ENCODE data around the gene TPM2.

The TPM2 gene

GRCh38 chr9:35732800-35733541 is 43.2 kb upstream of the TPM2 start:
- Histone ChIP-seq H3K4me3 (ENCODE audit: low read depth, low read length) (peak overlapping the region; percentile 92), H3K9me3 (no peaks in the 10 kb centered on the region), H3K4me1 (peaks cover 9% of the 10 kb centered on the region), H3K36me3 (peaks cover 26% of the 10 kb centered on the region), H3K27me3 (no peaks in the 10 kb centered on the region)
- no peak for DNase-seq
- peak; percentile 10; the same call in 1 of the 2 replicates for TF ChIP-seq CTCF (IDR thresholded peaks at IDR 0.05; ENCODE audit: low read depth, low read length)

GRCh38 chr9:35732185-35732799 is 42.6 kb upstream of the TPM2 start, which contains the start of the genes CREB3 and TLN1:
TSS of gene CREB3 (plus strand) at chr9:35732666. CDS start at chr9:35732773, 107 bp downstream.
TSS of gene TLN1 (minus strand) at chr9:35732195. CDS start at chr9:35725694, 6,501 bp downstream.
- peaks cover 20% of the 10 kb centered on the region for H3K36me3 ChIP-seq
- TF ChIP-seq CTCF (IDR thresholded peaks at IDR 0.05; ENCODE audit: low read depth, low read length), result no peak
- no peaks in the 10 kb centered on the region for H3K9me3 ChIP-seq
- peak; percentile 98 for DNase-seq
- peaks cover 9% of the 10 kb centered on the region for H3K4me1 ChIP-seq
- H3K4me3 ChIP-seq (ENCODE audit: low read depth, low read length), result peak within 1 kb of the TSS; percentile 92
- no peaks in the 10 kb centered on the region for H3K27me3 ChIP-seq

DNA sequence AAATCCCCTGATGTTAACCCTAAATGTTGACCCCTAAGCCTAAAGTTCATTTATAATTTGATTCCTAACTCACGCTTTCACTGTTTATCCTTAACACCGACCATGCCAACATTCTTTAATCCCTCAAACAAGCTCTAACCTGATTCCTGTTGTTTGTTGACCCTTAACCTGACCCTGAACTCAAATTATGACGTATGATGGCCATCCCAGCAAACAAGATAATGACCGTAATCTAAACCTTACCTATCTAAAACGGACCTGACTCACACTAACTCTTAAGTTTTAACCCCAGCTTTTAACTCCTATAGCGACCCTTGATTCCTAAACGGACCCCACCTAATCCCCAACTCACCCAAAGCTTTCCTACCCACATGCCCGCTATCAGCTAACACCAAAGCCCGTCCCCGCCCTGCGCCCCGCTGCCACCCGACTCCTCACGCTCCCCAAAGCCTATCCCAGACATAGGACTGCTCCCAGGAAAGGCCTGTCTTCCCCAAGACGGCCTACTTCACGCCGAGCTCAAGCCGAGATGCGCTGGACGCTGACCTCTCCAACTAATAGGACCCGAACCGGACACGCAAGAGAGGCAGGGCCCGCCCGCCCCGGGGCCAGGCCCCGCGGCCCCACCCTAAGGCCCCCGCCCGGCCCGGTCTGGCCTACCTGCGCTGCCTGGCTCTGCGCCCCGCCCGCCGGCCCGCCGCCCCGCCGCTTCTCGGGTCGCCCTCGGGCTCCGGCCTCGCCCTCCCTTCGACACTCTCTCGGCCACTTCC is 41.9 kb upstream of the TPM2 start:
- no peak for TF ChIP-seq CTCF (IDR thresholded peaks at IDR 0.05; ENCODE audit: low read depth, low read length)

GRCh38 chr9:35730486-35730854 is 40.7 kb upstream of the TPM2 start:
- no peak for DNase-seq
- Histone ChIP-seq H3K4me1 (peaks cover 9% of the 10 kb centered on the region), H3K4me3 (ENCODE audit: low read depth, low read length) (peak overlapping the region; percentile 92; the same call in 1 of the 2 replicates), H3K27me3 (no peaks in the 10 kb centered on the region), H3K36me3 (peaks cover 3% of the 10 kb centered on the region), H3K9me3 (no peaks in the 10 kb centered on the region)
- TF ChIP-seq CTCF (IDR thresholded peaks at IDR 0.05; ENCODE audit: low read depth, low read length), result no peak

More for the DNA sequence above, 41.9 kb upstream of the TPM2 start:
- Histone ChIP-seq H3K4me1 (peaks cover 9% of the 10 kb centered on the region), H3K4me3 (ENCODE audit: low read depth, low read length) (peak overlapping the region; percentile 92), H3K36me3 (peaks cover 13% of the 10 kb centered on the region), H3K9me3 (no peaks in the 10 kb centered on the region), H3K27me3 (no peaks in the 10 kb centered on the region)
- no peak for DNase-seq

DNA sequence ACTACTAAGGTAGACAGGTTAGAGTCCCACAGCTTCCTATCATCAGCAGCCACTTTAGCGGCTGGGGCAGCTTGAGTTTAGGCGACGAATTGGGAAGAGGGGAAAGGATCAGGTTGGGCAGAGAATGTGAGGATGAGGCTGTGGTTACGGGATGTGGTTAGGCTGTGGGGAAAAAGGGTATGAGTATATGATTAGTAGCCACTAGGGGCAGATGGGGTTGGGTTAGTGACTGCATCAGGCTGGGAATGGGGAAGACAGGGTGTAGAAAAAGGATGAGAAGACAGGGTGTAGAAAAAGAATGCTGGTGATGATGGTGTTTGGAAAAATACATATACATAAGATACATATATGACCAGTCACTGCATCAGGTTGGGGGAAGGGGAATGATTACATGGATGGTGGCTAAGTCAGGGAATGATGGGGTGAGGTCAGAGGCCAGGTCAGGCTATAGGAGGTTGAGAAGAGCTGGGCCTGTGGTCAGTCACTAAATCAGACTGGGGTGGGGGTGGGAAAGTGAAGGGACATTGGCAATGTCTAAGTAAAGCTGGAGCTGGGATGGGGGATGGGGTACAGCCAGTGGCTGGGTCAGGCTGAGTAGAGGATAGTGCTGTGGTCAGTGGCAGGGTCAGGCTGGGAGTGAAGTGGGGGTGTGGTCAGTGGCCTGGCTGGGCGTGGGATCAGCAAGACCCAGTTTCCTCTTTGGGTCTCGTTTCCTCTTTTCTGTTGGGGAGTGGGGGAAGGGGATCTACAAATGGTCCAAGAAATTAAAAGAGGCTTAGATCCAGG is 40.2 kb upstream of the TPM2 start:
- no peak overlapping the region for H3K4me3 ChIP-seq (ENCODE audit: low read depth, low read length)

More for the DNA sequence above, 40.2 kb upstream of the TPM2 start:
- Histone ChIP-seq H3K27me3 (no peaks in the 10 kb centered on the region), H3K4me1 (peaks cover 9% of the 10 kb centered on the region), H3K36me3 (peaks cover 7% of the 10 kb centered on the region), H3K9me3 (no peaks in the 10 kb centered on the region)
- peak; percentile 75 for TF ChIP-seq CTCF (IDR thresholded peaks at IDR 0.05; ENCODE audit: low read depth, low read length)
- peak; percentile 44 for DNase-seq

Data from BE2C (cell line).